ENCODE results near the gene GALNT9. TPM values are rescaled to one million over a fixed set of nuclear protein-coding genes. Genes with fewer than 3 reads are reported as not detected.

GALNT9 gene
- total RNA-seq, 4 donors from 2014 or later, result not detected

DNA sequence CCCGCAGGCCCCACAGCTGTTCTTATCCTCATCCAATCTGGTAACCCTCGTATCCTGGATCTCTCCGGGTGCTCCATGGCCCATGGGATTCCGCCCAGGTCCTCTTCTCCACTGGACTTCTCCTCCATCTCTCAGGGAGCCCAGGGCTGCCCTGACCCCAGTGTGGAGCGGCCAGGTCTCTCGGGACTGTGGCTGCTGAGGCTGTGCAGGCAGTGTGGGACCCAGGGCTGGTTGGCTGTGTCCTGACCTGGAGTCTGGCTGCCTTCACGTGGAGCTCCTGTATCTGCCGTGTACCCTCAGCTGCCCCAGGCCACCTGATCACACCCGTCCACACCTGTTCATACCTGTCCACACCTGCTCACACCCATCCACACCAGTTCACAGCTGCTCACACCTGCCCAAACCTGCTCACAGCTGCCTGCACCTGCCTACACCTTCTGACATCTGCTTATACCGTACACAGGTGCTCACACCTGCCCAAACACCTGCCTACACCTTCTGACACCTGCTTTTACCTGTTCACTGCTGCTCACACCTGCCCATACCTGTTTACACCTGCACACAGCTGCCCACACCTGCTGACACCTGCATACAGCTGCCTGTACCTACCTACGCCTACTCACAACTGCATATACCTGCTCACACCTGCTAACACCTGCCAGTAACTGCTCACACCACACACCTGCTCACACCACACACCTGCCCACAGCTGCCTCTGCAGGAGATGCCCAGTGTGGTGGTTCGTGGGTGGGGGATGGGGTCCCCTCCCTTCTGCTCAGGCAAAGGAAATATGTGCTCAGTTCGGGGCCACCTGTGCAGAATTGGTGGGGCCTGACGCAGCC is 92.2 kb downstream of the GALNT9 start:
- Histone ChIP-seq H3K36me3 (no peaks in the 10 kb centered on the region), H3K27ac (no peak overlapping the region), H3K27me3 (peaks cover 0 to 16% (median 0%) of the 10 kb centered on the region in 4 donors), H3K9me3 (no peaks in the 10 kb centered on the region), H3K4me3 (no peak overlapping the region), H3K4me1 (no peaks in the 10 kb centered on the region)
- WGBS, 2 donors, result 75 to 76% methylated on average over 5 to 9 of the region's 14 CpGs
- DNase-seq, result no peak
- intact Hi-C loops (cut with DNase I), result no loop called here
- TF ChIP-seq, protein P1, sequence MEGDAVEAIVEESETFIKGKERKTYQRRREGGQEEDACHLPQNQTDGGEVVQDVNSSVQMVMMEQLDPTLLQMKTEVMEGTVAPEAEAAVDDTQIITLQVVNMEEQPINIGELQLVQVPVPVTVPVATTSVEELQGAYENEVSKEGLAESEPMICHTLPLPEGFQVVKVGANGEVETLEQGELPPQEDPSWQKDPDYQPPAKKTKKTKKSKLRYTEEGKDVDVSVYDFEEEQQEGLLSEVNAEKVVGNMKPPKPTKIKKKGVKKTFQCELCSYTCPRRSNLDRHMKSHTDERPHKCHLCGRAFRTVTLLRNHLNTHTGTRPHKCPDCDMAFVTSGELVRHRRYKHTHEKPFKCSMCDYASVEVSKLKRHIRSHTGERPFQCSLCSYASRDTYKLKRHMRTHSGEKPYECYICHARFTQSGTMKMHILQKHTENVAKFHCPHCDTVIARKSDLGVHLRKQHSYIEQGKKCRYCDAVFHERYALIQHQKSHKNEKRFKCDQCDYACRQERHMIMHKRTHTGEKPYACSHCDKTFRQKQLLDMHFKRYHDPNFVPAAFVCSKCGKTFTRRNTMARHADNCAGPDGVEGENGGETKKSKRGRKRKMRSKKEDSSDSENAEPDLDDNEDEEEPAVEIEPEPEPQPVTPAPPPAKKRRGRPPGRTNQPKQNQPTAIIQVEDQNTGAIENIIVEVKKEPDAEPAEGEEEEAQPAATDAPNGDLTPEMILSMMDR (IDR thresholded peaks at IDR 0.05), result no peak
- no peak for TF ChIP-seq POLR2A (IDR thresholded peaks at IDR 0.05)

DNA sequence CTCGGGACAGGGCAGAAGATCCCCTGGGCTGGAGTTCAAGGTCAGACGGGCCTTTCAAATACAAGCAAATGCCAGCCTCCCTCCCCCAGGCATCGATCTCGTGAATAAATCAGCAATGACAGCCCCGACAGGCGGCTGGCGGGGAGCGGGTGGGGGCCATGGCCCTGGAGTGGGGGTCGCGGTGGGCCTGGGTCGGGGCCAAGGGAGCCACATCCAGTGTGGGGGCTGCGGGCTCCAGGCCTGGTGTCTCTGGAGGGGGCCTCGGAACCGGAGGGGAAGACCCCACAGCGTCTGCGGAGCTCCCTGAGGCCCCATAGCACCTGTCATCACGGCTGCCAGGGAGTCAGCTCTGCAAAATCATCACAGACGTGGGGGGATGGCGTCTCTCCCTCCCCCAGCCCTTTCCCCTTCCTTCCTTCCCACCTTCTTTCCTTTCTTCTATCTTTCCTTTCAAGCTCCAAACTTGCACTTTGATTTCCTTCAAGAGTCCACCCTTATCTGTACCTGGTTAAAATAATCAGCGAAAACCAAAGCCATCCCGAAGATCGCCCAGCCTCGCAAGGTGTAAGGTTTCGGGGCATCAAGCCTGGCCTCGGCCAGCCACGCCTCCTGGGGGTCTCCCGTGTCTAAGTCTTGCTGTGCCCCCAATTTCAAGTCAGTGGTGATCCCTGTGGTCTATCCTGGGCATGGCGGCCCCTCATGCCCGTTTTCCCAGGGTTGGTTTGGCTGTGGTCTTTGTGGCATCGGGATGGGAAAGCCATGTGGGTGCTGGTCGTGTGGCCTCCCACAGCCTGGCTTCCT is 93.1 kb downstream of the GALNT9 start:
- Histone ChIP-seq H3K27me3 (peaks cover 0 to 16% (median 0%) of the 10 kb centered on the region in 4 donors), H3K9me3 (no peaks in the 10 kb centered on the region), H3K4me3 (no peak overlapping the region), H3K27ac (no peak overlapping the region), H3K4me1 (no peaks in the 10 kb centered on the region), H3K36me3 (no peaks in the 10 kb centered on the region)
- no peak for DNase-seq
- 74 to 79% methylated on average over 9 to 22 of the region's 31 CpGs for WGBS, 2 donors
- TF ChIP-seq, protein P1 (IDR thresholded peaks at IDR 0.05), result no peak
- TF ChIP-seq POLR2A (IDR thresholded peaks at IDR 0.05), result no peak
- intact Hi-C loops (cut with DNase I), result no loop called here

DNA sequence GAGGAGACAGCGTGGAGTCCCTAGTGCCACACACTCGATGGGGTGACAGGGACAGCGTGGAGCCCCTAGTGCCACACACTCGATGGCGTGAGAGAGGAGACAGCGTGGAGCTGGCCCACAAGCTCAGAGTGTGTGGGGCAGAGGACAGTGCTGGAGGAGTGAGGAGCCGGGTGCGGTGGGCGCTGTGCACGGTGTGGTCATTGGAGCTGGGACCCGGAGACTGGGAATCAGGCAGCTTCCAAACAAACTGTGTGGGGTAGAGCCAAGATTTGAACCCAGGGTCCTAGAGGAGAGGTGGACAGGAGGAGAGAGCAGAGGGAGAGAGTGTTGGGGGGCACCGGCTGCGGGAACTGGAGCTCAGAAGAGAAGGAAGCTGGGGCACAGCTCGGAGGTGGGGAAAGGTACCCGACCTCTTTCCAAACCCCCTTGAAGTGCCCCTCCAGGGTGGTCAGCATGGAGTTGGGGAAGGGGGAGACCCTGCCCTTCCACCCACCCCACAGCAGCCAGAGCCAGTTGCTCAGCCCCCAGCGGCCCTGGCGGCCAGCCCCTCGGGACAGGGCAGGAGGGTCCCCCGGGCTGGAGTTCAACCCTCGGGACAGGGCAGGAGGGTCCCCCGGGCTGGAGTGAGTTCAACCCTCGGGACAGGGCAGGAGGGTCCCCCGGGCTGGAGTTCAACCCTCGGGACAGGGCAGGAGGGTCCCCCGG is 94.1 kb downstream of the GALNT9 start:
- Histone ChIP-seq H3K27me3 (peaks cover 0 to 19% (median 0%) of the 10 kb centered on the region in 4 donors), H3K4me1 (no peaks in the 10 kb centered on the region), H3K9me3 (no peaks in the 10 kb centered on the region), H3K4me3 (no peak overlapping the region), H3K36me3 (no peaks in the 10 kb centered on the region), H3K27ac (no peak overlapping the region)
- intact Hi-C loops (cut with DNase I), result no loop called here
- no peak for DNase-seq
- no peak for TF ChIP-seq POLR2A (IDR thresholded peaks at IDR 0.05)
- TF ChIP-seq, protein P1 (IDR thresholded peaks at IDR 0.05), result no peak
- 78 to 85% methylated on average over 9 to 14 of the region's 25 CpGs for WGBS, 2 donors

DNA sequence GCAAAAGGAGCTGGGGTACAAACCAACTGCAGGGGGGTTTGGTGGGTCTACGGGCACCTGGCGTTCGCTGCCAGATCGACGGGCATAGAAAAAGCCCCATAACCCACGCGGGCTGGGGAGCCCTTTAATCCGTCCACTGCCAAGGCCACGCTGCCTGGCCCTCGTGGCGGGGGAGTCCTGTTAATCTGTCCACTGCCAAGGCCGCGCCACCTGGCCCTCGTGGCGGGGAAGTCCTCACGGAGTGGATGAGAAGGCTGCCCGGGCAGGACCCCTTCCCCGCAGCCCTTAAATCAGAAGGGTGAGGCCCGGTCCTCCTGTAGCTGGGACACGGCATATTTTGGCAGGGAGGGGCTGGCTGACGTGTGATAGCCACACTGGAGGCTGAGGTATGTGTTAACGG is 99.0 kb downstream of the GALNT9 start:
- intact Hi-C loops (cut with DNase I), result no loop called here
- H3K9me3 ChIP-seq, result no peaks in the 10 kb centered on the region
- no peaks in the 10 kb centered on the region for H3K36me3 ChIP-seq
- H3K27me3 ChIP-seq, result peaks cover 0 to 52% (median 5%) of the 10 kb centered on the region in 4 donors
- WGBS, 2 donors, result 83 to 85% methylated on average over 1 to 12 of the region's 22 CpGs
- no peaks in the 10 kb centered on the region for H3K4me1 ChIP-seq
- no peak for TF ChIP-seq POLR2A (IDR thresholded peaks at IDR 0.05)
- TF ChIP-seq, protein P1 (IDR thresholded peaks at IDR 0.05), result no peak
- H3K27ac ChIP-seq, result no peak overlapping the region
- H3K4me3 ChIP-seq, result no peak overlapping the region
- no peak for DNase-seq
